Erythroblast (primary cell): Measurements from ENCODE around the gene BMERB1.
"Not testable (repeated sequence)": the region's sequence is repeated elsewhere in the genome, so short reads cannot be mapped to it uniquely, and the experiment has no call there.

Source experiments
- DNase-seq, 2 experiments: peaks; one replicate each; lab custom pipeline; 2025; lab: John Stamatoyannopoulos, UW
- GATA1 ChIP-seq: IDR thresholded peaks from 2 replicates; pipeline ENCODE4 v1.6.1; 2011; ENCODE audit warnings: low read depth, mild to moderate bottlenecking, control low read depth, low read length, moderate library complexity
- POLR2A ChIP-seq: IDR thresholded peaks from 2 replicates; pipeline ENCODE4 v1.6.1; 2011; ENCODE audit warnings: mild to moderate bottlenecking, low read length

The BMERB1 gene

GRCh38 chr16:15593235-15593634 lies 158.8 kb downstream of the BMERB1 start:
- DNase-seq, result no peak
- TF ChIP-seq GATA1, result no peak
- TF ChIP-seq POLR2A, result no peak

- DNase-seq, result no peak
- no peak for TF ChIP-seq POLR2A
- TF ChIP-seq GATA1, result no peak
Observed at GRCh38 chr16:15594711-15595320, 160.4 kb downstream of the BMERB1 start.

- DNase-seq, result no peak
- TF ChIP-seq GATA1, result no peak
- TF ChIP-seq POLR2A, result no peak
Observed at GRCh38 chr16:15597135-15597534, 162.7 kb downstream of the BMERB1 start.

- TF ChIP-seq POLR2A (no peak), GATA1 (no peak)
- DNase-seq, result no peak
Observed at GRCh38 chr16:15597822-15598647, 163.6 kb downstream of the BMERB1 start.

GRCh38 chr16:15598648-15599190 lies 164.3 kb downstream of the BMERB1 start:
- TF ChIP-seq GATA1 (no peak), POLR2A (no peak)
- DNase-seq, result no peak

GRCh38 chr16:15599303-15600070 lies 165.1 kb downstream of the BMERB1 start:
- TF ChIP-seq POLR2A (no peak), GATA1 (no peak)
- DNase-seq, result no peak

GRCh38 chr16:15601212-15601879 lies 167.0 kb downstream of the BMERB1 start:
- no peak for TF ChIP-seq GATA1
- no peak for TF ChIP-seq POLR2A

GRCh38 chr16:15602285-15603044 lies 168.1 kb downstream of the BMERB1 start:
- DNase-seq, result no peak
- TF ChIP-seq GATA1 (no peak), POLR2A (no peak)

More at GRCh38 chr16:15601212-15601879, 167.0 kb downstream of the BMERB1 start:
- no peak for DNase-seq

- peak; percentile 55 to 76 for DNase-seq
- TF ChIP-seq POLR2A, result peak; percentile 48
- no peak for TF ChIP-seq GATA1
Observed at GRCh38 chr16:15604460-15605440, 170.4 kb downstream of the BMERB1 start.

- no peak for TF ChIP-seq GATA1
- no peak for TF ChIP-seq POLR2A
- no peak for DNase-seq
Observed at GRCh38 chr16:15605839-15606517, 171.6 kb downstream of the BMERB1 start.

GRCh38 chr16:15606518-15607220 lies 172.3 kb downstream of the BMERB1 start:
- DNase-seq, result no peak
- TF ChIP-seq GATA1 (no peak), POLR2A (no peak)

- DNase-seq, result not testable (repeated sequence)
Observed at GRCh38 chr16:15607221-15607699, 172.9 kb downstream of the BMERB1 start.
